Astrocyte of the cerebellum (primary cell): ENCODE results near the gene MB.

Source experiments
- DNase-seq: peaks from one replicate; pipeline ENCODE4 v3.0.0-alpha.2; 2011; ENCODE audit warnings: low read depth
- H3K4me3 ChIP-seq: 2 replicates; pipeline ENCODE4 v1.5.1; 2011; ENCODE audit warnings: mild to moderate bottlenecking, low read depth, low read length, moderate library complexity
- CTCF ChIP-seq: IDR thresholded peaks from 2 replicates; pipeline ENCODE4 v1.5.1; 2012; ENCODE audit warnings: low read length, low read depth, moderate library complexity, mild to moderate bottlenecking; ENCODE audit errors: missing control alignments
- in situ Hi-C: cut with HindIII; loops from 2 replicates; pipeline ENCODE4 v1.10.0; 2017; ENCODE audit warnings: low sequenced_read_pairs

MB gene

DNA sequence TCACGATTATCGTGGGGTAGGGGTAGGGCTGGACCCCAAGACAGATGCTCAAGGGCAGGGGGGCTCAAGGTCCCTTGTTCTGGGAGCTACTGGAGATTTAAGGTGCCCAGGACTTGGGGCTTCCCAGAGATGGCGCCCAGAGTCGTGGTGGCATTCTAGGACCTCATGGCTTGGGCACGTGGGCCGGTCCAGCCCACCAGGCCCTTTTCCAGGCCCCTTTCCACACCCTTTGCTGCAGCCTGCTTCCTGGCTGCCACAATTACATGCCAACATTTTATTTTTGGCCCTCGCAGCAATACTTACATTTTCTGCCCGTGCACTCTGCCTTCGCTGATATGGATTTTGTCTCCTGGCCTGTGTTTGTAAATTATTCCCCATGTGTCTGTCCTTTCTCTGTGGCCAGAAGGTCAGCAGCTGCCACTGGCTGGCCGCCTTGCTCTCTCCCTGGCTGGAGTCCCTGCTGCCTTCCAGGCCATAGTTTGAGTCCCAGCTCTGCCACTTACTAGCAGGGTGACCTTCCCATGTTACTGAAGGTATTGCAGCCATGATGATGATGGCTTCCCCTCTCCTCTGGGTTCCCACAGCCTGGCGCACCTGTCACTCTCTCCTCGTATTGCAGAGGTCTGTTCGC lies 11.2 kb downstream of the MB start:
- in situ Hi-C loops = no loop called here
- DNase-seq = no peak
- TF ChIP-seq CTCF = no peak
- H3K4me3 ChIP-seq = no peak overlapping the region

- no peak for TF ChIP-seq CTCF
- DNase-seq = no peak
- in situ Hi-C loops = no loop called here
- H3K4me3 ChIP-seq = no peak overlapping the region
Measured at GRCh38 chr22:35605369-35605680, 11.8 kb downstream of the MB start.

- in situ Hi-C loops = no loop called here
- no peak overlapping the region for H3K4me3 ChIP-seq
- DNase-seq = no peak
- TF ChIP-seq CTCF = no peak
Measured at GRCh38 chr22:35604621-35605368, 12.3 kb downstream of the MB start.

- DNase-seq = no peak
- in situ Hi-C loops = no loop called here
- no peak for TF ChIP-seq CTCF
Measured at GRCh38 chr22:35601743-35602615, 15.2 kb downstream of the MB start.

GRCh38 chr22:35601013-35601580 lies 16.0 kb downstream of the MB start:
- H3K4me3 ChIP-seq = no peak overlapping the region
- in situ Hi-C loops = no loop called here
- DNase-seq = no peak
- no peak for TF ChIP-seq CTCF

More at GRCh38 chr22:35601743-35602615, 15.2 kb downstream of the MB start:
- H3K4me3 ChIP-seq = no peak overlapping the region

DNA sequence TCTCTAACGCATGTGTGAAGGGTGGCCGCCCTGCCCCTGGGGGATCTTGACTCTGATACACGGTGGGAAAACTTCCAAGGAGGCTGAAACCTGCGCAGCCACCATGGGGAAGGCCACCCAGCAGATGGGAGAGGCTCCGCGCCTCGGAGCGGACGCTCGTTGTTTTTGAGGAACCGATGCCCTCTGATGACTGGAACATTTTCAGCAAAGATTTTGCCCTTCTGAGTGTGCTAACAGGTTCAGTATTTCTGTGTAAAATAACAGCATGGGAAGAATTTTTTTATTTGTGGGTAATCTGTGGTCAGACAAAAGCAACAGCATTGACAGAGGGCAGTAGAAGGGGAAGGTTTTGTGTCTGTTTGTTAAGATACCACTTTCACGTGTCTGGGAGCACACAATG lies 16.7 kb downstream of the MB start:
- no peak overlapping the region for H3K4me3 ChIP-seq
- no peak for TF ChIP-seq CTCF
- DNase-seq = no peak
- in situ Hi-C loops = no loop called here
